ENCODE measurements around the gene ITGA1.

DNA sequence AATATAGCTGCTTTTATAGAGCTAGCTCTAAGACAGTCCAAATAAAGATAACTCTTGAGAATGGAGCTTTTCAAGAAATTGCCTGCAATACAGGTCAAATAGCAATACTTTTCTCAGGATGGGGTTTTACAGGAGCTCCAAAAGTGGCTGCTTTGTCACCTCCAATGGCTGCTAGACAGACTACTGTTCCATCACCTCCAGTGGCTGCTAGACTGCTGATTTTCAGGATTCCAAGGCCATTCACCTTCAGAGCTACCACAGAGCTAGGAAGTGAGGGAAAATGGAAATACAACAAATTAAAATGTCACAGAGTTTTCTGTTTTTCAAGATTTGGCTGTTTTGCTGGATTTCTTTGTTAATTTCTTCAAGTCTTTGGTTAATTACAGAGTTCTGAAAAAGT lies 8.5 kb upstream of the ITGA1 start:
- no peak for TF ChIP-seq EZH2 (IDR thresholded peaks at IDR 0.05; ENCODE audit: low read length, missing control alignments)
- TF ChIP-seq, protein P1, sequence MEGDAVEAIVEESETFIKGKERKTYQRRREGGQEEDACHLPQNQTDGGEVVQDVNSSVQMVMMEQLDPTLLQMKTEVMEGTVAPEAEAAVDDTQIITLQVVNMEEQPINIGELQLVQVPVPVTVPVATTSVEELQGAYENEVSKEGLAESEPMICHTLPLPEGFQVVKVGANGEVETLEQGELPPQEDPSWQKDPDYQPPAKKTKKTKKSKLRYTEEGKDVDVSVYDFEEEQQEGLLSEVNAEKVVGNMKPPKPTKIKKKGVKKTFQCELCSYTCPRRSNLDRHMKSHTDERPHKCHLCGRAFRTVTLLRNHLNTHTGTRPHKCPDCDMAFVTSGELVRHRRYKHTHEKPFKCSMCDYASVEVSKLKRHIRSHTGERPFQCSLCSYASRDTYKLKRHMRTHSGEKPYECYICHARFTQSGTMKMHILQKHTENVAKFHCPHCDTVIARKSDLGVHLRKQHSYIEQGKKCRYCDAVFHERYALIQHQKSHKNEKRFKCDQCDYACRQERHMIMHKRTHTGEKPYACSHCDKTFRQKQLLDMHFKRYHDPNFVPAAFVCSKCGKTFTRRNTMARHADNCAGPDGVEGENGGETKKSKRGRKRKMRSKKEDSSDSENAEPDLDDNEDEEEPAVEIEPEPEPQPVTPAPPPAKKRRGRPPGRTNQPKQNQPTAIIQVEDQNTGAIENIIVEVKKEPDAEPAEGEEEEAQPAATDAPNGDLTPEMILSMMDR (conservative IDR thresholded peaks at IDR 0.05 in 1 of 2, IDR thresholded peaks at IDR 0.05 in 1 of 2; ENCODE audit: low read depth in 1 of 2, low read length in 2 of 2): no peak
